Prostate gland (tissue), 2 donors: ENCODE results near the gene TRNAU1AP. TPM values are rescaled to one million over a fixed set of nuclear protein-coding genes. Genes with fewer than 3 reads are reported as not detected.
"Not testable (repeated sequence)": the region's sequence is repeated elsewhere in the genome, so short reads cannot be mapped to it uniquely, and the experiment has no call there.

Source experiments
- DNase-seq: peaks from one replicate; pipeline ENCODE4 v3.0.0-alpha.2; 2019; ENCODE audit warnings: low spot score
- H3K27ac ChIP-seq, 2 donors: fragments of 200-600 bp; sonication (generic); 2 replicates each; pipeline ENCODE4 v1.5.1; 2017 to 2019
- H3K27me3 ChIP-seq: fragments of 200-600 bp; sonication (generic); replicated peaks from 2 replicates; pipeline ENCODE4 v1.5.1; 2019; ENCODE audit not compliant: insufficient read depth
- H3K36me3 ChIP-seq, 2 donors: fragments of 200-600 bp; sonication (generic); 1 replicate in 1 of 2; 2 replicates in 1 of 2; pipeline versions ENCODE4 v1.5.1 to v1.8.1; 2017 to 2019
- H3K4me1 ChIP-seq: fragments of 200-600 bp; sonication (generic); replicated peaks from 2 replicates; pipeline ENCODE4 v1.5.1; 2019
- H3K4me3 ChIP-seq, 2 donors: fragments of 200-600 bp; sonication (generic); 2 replicates each; pipeline ENCODE4 v1.5.1; 2017 to 2019
- H3K9me3 ChIP-seq: fragments of 200-600 bp; sonication (generic); 2 replicates; pipeline ENCODE4 v1.5.1; 2017
- POLR2A ChIP-seq: fragments of 450-650 bp; IDR thresholded peaks from one replicate; pipeline ENCODE4 v1.6.1; 2016; ENCODE audit warnings: antibody characterized with exemption, mild to moderate bottlenecking
- POLR2AphosphoS5 ChIP-seq: sonication (generic); formaldehyde crosslinking; IDR thresholded peaks from one replicate; pipeline ENCODE4 v1.6.1; 2017; ENCODE audit warnings: antibody characterized with exemption
- WGBS: methylation state at CpG from one replicate; pipeline ENCODE4 v1.1.5; 2018; 5-methylcytosine and 5-hydroxymethylcytosine counted together
- intact Hi-C: fragments of 100-400 bp; cut with DNase I; formaldehyde crosslinking; loops from one replicate; pipeline ENCODE4 v1.14.2; 2022
- total RNA-seq, 2 donors: library from RNA; depleted of rRNA; stranded (reverse); fragments of >200 nt; gene quantifications; one replicate each; pipeline ENCODE4 v1.1.0, GENCODE V29; 2016
- TF ChIP-seq, protein P1 (sequence below), 4 experiments: fragments of 200-600 bp in 2 of 4; fragments of 450-650 bp in 2 of 4; sonication (generic) in 2 of 4; IDR thresholded peaks; 1 replicate in 3 of 4; 2 replicates in 1 of 4; pipeline ENCODE4 v1.5.1; 2016 to 2019; ENCODE audit warnings: antibody characterized with exemption in 4 of 4, mild to moderate bottlenecking in 2 of 4, moderate library complexity in 2 of 4

Gene TRNAU1AP
- total RNA-seq, 2 donors from 2014 or later = 11.5 to 20.8 TPM

DNA sequence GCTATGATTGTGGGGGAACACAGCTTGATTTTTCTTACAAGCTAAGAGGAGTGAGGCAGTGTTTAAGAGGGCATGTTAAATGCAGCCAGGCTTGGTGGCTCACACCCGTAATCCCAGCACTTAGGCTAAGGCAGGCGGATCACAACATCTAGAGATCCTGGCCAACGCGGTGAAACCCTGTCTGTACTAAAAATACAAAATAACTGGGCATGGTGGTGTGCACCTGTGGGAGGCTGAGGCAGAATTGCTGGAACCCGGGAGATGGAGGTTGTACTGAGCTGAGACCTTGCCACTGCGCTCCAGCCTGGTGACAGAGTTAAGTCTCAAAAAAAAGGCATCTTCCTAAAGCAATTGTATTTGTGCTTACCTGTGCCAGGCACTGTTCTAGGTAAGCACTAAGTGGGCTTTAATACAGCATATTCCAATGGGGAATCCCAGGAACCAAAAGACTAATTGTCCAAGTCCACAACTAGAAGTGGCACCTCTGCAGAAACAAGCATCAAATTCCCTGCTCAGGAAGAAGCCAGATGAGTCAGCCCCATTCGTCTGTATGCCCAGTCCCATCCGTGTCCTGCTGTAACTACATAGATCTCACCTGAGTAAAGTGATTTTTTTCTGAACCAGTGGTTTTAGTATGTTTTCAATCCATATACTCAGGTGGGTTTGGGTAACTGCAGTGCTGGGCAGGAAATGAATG lies 42.5 kb upstream of the TRNAU1AP start:
- intact Hi-C loops = loop anchor here (10.0 kb wide), 1 partner anchor 374 kb away; no protein-coding TSS in a partner anchor
- DNase-seq = no peak
- Histone ChIP-seq H3K4me3 (no peak overlapping the region), H3K4me1 (no peaks in the 10 kb centered on the region), H3K27me3 (no peaks in the 10 kb centered on the region), H3K36me3 (peaks cover 0 to 11% of the 10 kb centered on the region in 2 donors), H3K27ac (no peak overlapping the region), H3K9me3 (no peaks in the 10 kb centered on the region)
- 77% methylated on average over 8 of the region's 8 CpGs for WGBS
- TF ChIP-seq, protein P1, sequence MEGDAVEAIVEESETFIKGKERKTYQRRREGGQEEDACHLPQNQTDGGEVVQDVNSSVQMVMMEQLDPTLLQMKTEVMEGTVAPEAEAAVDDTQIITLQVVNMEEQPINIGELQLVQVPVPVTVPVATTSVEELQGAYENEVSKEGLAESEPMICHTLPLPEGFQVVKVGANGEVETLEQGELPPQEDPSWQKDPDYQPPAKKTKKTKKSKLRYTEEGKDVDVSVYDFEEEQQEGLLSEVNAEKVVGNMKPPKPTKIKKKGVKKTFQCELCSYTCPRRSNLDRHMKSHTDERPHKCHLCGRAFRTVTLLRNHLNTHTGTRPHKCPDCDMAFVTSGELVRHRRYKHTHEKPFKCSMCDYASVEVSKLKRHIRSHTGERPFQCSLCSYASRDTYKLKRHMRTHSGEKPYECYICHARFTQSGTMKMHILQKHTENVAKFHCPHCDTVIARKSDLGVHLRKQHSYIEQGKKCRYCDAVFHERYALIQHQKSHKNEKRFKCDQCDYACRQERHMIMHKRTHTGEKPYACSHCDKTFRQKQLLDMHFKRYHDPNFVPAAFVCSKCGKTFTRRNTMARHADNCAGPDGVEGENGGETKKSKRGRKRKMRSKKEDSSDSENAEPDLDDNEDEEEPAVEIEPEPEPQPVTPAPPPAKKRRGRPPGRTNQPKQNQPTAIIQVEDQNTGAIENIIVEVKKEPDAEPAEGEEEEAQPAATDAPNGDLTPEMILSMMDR (IDR thresholded peaks at IDR 0.05) = no peak
- no peak for TF ChIP-seq POLR2A
- TF ChIP-seq POLR2AphosphoS5 = no peak

DNA sequence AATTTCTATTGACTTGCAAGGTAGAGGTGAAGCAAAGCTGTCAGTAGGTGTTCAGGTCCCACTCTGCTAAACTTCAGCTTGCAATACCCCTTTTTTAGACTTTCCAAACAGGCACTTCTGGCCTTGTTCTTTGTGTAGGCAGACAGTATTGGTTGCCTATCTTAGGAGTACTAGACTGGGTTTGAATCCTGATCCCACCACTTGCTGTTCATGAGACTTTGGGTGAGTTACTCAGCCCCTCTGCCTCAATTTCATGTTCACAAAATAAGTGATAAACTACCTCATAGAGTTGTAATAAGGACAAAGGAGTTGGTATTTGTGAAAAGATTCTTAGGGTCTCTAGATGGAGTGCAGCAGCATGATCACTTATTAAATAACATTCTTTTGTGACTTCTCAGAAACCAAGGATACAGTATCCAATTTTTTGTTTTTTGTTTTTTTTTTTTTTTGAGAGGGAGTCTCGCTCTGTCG lies 41.9 kb upstream of the TRNAU1AP start:
- H3K27me3 ChIP-seq = no peaks in the 10 kb centered on the region
- peaks cover 0 to 11% of the 10 kb centered on the region in 2 donors for H3K36me3 ChIP-seq
- no peaks in the 10 kb centered on the region for H3K4me1 ChIP-seq
- DNase-seq = no peak
- TF ChIP-seq POLR2AphosphoS5 = no peak
- TF ChIP-seq POLR2A = no peak
- TF ChIP-seq, protein P1 (IDR thresholded peaks at IDR 0.05) = no peak
- H3K4me3 ChIP-seq = no peak overlapping the region
- WGBS = 98% methylated on average over 2 of the region's 2 CpGs
- no peak overlapping the region for H3K27ac ChIP-seq
- no peaks in the 10 kb centered on the region for H3K9me3 ChIP-seq
- intact Hi-C loops = loop anchor here (10.0 kb wide), 1 partner anchor 374 kb away; no protein-coding TSS in a partner anchor

DNA sequence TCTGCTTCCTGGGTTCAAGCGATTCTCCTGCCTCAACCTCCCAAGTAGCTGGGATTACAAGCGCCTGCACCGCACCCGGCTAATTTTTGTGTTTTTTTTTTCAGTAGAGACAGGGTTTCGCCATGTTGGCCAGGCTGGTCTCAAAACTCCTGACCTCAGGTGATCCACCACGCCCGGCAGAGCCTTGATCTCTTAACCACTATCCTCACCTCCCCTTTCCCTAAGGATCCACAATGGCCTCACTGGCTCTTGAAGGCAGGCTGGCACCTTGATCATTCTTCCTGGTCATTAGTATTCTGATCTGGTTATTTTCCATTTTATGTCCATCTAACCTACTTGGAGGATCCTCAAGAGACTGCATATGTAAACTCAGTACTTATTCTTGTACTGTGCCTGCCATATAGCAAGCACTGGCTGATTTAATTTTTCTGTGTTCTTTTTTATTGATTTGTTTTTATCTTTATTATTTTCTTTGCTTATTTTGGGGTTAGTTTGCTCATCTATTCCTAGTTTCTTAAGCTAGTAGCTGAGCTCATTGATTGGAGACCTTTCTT lies 40.8 kb upstream of the TRNAU1AP start:
- Histone ChIP-seq H3K27me3 (no peaks in the 10 kb centered on the region), H3K4me1 (no peaks in the 10 kb centered on the region), H3K4me3 (no peak overlapping the region), H3K27ac (no peak overlapping the region), H3K9me3 (no peaks in the 10 kb centered on the region), H3K36me3 (peaks cover 0 to 11% of the 10 kb centered on the region in 2 donors)
- intact Hi-C loops = loop anchor here (10.0 kb wide), 1 partner anchor 373 kb away; no protein-coding TSS in a partner anchor
- WGBS = 95% methylated on average over 7 of the region's 7 CpGs
- TF ChIP-seq, protein P1 (IDR thresholded peaks at IDR 0.05) = no peak
- TF ChIP-seq POLR2A (no peak), POLR2AphosphoS5 (no peak)
- no peak for DNase-seq

DNA sequence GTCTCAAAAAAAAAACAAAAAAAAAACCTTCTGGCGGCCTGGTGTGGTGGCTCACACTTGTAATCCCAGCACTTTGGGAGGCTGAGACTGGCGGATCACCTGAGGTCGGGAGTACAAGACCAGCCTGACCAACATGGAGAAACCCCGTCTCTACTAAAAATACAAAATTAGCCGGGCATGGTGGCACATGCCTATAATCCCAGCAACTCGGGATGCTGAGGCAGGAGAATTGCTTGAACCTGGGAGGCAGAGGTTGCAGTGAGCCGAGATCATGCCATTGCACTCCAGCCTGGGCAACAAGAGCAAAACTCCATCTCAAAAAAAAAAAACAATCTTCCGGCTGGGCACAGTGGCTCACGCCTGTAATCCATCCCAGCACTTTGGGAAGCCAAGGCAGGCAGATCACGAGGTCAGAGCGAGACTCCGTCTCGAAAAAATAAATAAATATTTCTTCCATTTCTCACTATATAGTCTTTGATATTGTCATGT lies 38.4 kb upstream of the TRNAU1AP start:
- not testable (repeated sequence) for DNase-seq, H3K27me3 ChIP-seq, H3K27ac ChIP-seq, H3K4me1 ChIP-seq, H3K4me3 ChIP-seq, H3K9me3 ChIP-seq
- H3K36me3 ChIP-seq = peaks cover 0 to 11% of the 10 kb centered on the region in 2 donors
- intact Hi-C loops = loop anchor here (10.0 kb wide), 1 partner anchor 370 kb away; no protein-coding TSS in a partner anchor
- WGBS = 91% methylated on average over 13 of the region's 13 CpGs

DNA sequence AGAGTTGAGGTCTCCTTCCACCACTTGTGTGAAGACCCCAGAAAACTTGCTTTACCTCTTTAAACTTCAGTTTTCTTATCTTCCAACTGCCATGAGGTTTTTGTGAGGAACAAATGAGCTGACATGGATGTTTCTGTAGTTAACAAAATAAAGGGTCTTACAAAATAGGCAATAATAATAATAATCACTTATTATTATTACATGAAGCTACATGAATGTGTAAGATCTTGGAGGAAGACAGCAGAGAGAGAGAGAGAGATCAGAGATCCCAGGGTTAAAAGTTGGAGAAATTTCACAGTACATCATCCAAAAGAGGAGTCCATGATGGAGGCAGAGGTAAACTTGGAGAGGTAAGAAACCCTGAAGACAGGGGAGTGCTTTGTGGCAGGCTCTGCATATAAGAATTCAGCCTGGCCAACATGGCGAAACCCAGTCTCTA lies 36.3 kb upstream of the TRNAU1AP start:
- intact Hi-C loops = loop anchor here (5.0 to 10.0 kb wide), 2 partner anchors 66 to 368 kb away; no protein-coding TSS in a partner anchor
- Histone ChIP-seq H3K27me3 (no peaks in the 10 kb centered on the region), H3K4me3 (no peak overlapping the region)

More for the DNA sequence above, 36.3 kb upstream of the TRNAU1AP start:
- WGBS = 91% methylated on average over 1 of the region's 1 CpG
- Histone ChIP-seq H3K9me3 (no peaks in the 10 kb centered on the region), H3K4me1 (no peaks in the 10 kb centered on the region), H3K27ac (no peak overlapping the region), H3K36me3 (no peaks in the 10 kb centered on the region)
- no peak for DNase-seq
- TF ChIP-seq, protein P1 (IDR thresholded peaks at IDR 0.05) = no peak
- TF ChIP-seq POLR2A = no peak
- TF ChIP-seq POLR2AphosphoS5 = no peak
